H1 (cell line): ENCODE data around the gene IGSF5. TPM values are rescaled to one million over a fixed set of nuclear protein-coding genes. Genes with fewer than 3 reads are reported as not detected.

ENCODE experiments used
- CTCF ChIA-PET: fragments of 300-600 bp; sonication (Branson Sonifier 250); formaldehyde crosslinking; loops from one replicate; lab custom pipeline; 2021; ENCODE audit not compliant: partially characterized antibody; lab: Charles Lee
- POLR2A ChIA-PET: fragments of 300-600 bp; sonication (Branson Sonifier 250); formaldehyde crosslinking; loops from one replicate; lab custom pipeline; 2021; ENCODE audit warnings: inconsistent platforms; ENCODE audit not compliant: partially characterized antibody; lab: Charles Lee
- DNase-seq, 2 experiments: peaks; one replicate each; pipeline versions ENCODE4 v3.0.0 to v3.0.0-alpha.2; 2010 to 2022; ENCODE audit warnings: low spot score in 2 of 2, low read depth in 1 of 2, mixed read lengths in 1 of 2
- FAIRE-seq: peaks from 2 replicates; lab custom pipeline; 2011; peaks lifted over from hg19 to GRCh38; lab: Jason Lieb, UNC
- H2AFZ ChIP-seq: 2 replicates; pipeline ENCODE4 v1.8.1; 2012; ENCODE audit warnings: low read length, inconsistent platforms
- H2AK5ac ChIP-seq: 2 replicates; pipeline ENCODE4 v1.6.1; 2013; ENCODE audit warnings: low read depth, low read length
- H2BK120ac ChIP-seq: replicated peaks from 2 replicates; pipeline ENCODE3; 2013; ENCODE audit warnings: low read depth, low read length, inconsistent platforms
- H2BK12ac ChIP-seq: 2 replicates; pipeline ENCODE4 v1.6.1; 2013; ENCODE audit warnings: low read depth, low read length
- H2BK15ac ChIP-seq: 2 replicates; pipeline ENCODE4 v1.6.1; 2013; ENCODE audit warnings: low read length
- H2BK20ac ChIP-seq: 2 replicates; pipeline ENCODE4 v1.6.1; 2013; ENCODE audit warnings: low read length
- H2BK5ac ChIP-seq: 2 replicates; pipeline ENCODE4 v1.6.1; 2013; ENCODE audit warnings: low read depth, low read length
- H3K14ac ChIP-seq: 2 replicates; pipeline ENCODE4 v1.6.1; 2013; ENCODE audit warnings: inconsistent platforms; ENCODE audit not compliant: insufficient read length
- H3K18ac ChIP-seq: 2 replicates; pipeline ENCODE4 v1.6.1; 2013; ENCODE audit warnings: low read length; ENCODE audit errors: extremely low read depth
- H3K23ac ChIP-seq: 2 replicates; pipeline ENCODE4 v1.6.1; 2013; ENCODE audit warnings: inconsistent platforms; ENCODE audit not compliant: insufficient read length
- H3K23me2 ChIP-seq: 2 replicates; pipeline ENCODE4 v1.6.1; 2013; ENCODE audit warnings: low read depth, low read length
- H3K27ac ChIP-seq: 2 replicates; pipeline ENCODE4 v1.6.1; 2011; ENCODE audit warnings: low read depth, low read length, inconsistent platforms
- H3K27me3 ChIP-seq, 4 experiments: replicated peaks in 1 of 4; 1 replicate in 1 of 4; 2 replicates in 3 of 4; pipeline versions ENCODE4 v1.6.1 to v1.8.1; 2011 to 2013; ENCODE audit warnings: low read length in 3 of 4, mild to moderate bottlenecking in 3 of 4, inconsistent platforms in 2 of 4, mixed read lengths in 2 of 4, moderate library complexity in 1 of 4; ENCODE audit not compliant: control insufficient read depth in 3 of 4, insufficient read depth in 3 of 4; ENCODE audit errors: extremely low read depth in 1 of 4
- H3K36me3 ChIP-seq, 4 experiments: 2 replicates each; pipeline versions ENCODE4 v1.6.1 to v1.8.1; 2011 to 2013; ENCODE audit warnings: mild to moderate bottlenecking in 4 of 4, low read length in 3 of 4, moderate library complexity in 2 of 4, control low read depth in 1 of 4, inconsistent platforms in 1 of 4; ENCODE audit not compliant: insufficient read depth in 4 of 4, control insufficient read depth in 2 of 4
- H3K4ac ChIP-seq: replicated peaks from 2 replicates; pipeline ENCODE3; 2013; ENCODE audit warnings: low read length, low read depth, mixed read lengths, inconsistent platforms; ENCODE audit not compliant: insufficient read length
- H3K4me1 ChIP-seq, 4 experiments: replicated peaks in 1 of 4; 1 replicate in 1 of 4; 2 replicates in 3 of 4; pipeline versions ENCODE4 v1.6.1 to v1.8.1; 2011 to 2013; ENCODE audit warnings: low read length in 3 of 4, inconsistent platforms in 2 of 4, mixed read lengths in 1 of 4; ENCODE audit not compliant: insufficient read depth in 4 of 4, control insufficient read depth in 3 of 4
- H3K4me2 ChIP-seq, 2 experiments: 2 replicates each; pipeline versions ENCODE4 v1.6.1 to v1.8.1; 2011 to 2013; ENCODE audit warnings: low read depth in 2 of 2, low read length in 2 of 2, control low read depth in 1 of 2, inconsistent platforms in 1 of 2, mild to moderate bottlenecking in 1 of 2; ENCODE audit not compliant: insufficient read depth in 1 of 2
- H3K4me3 ChIP-seq, 4 experiments: fragments of 200-600, 300-600 bp in 1 of 4; sonication (generic), shearing (Covaris generic), sonication (Bioruptor Twin) in 1 of 4; 2 replicates each; pipeline versions ENCODE4 v1.5.1 to v1.8.1; 2011 to 2016; ENCODE audit warnings: low read length in 4 of 4, low read depth in 3 of 4, control low read depth in 2 of 4, inconsistent platforms in 2 of 4, mild to moderate bottlenecking in 2 of 4, mixed read lengths in 1 of 4, moderate library complexity in 1 of 4; ENCODE audit not compliant: insufficient read depth in 2 of 4; ENCODE audit errors: extremely low read depth in 1 of 4
- H3K56ac ChIP-seq: replicated peaks from 2 replicates; pipeline ENCODE3; 2013; ENCODE audit warnings: low read depth, mild to moderate bottlenecking, mixed read lengths, low read length, inconsistent platforms; ENCODE audit not compliant: insufficient read length
- H3K79me1 ChIP-seq: 2 replicates; pipeline ENCODE4 v1.6.1; 2013; ENCODE audit warnings: low read depth, low read length, control low read depth
- H3K79me2 ChIP-seq, 2 experiments: 2 replicates each; pipeline versions ENCODE4 v1.6.1 to v1.8.1; 2012 to 2013; ENCODE audit warnings: low read length in 2 of 2, mild to moderate bottlenecking in 2 of 2, inconsistent platforms in 1 of 2; ENCODE audit not compliant: insufficient read depth in 2 of 2, control insufficient read depth in 1 of 2
- H3K9ac ChIP-seq, 4 experiments: replicated peaks in 1 of 4; 1 replicate in 1 of 4; 2 replicates in 3 of 4; pipeline versions ENCODE4 v1.6.1 to v1.8.1; 2011 to 2013; ENCODE audit warnings: low read depth in 3 of 4, low read length in 3 of 4, control low read depth in 2 of 4, mild to moderate bottlenecking in 2 of 4, moderate library complexity in 2 of 4, inconsistent platforms in 1 of 4; ENCODE audit errors: extremely low read depth in 1 of 4
- H3K9me3 ChIP-seq, 2 experiments: 2 replicates each; pipeline versions ENCODE4 v1.6.1 to v1.8.1; 2012 to 2013; ENCODE audit warnings: mild to moderate bottlenecking in 2 of 2, moderate library complexity in 2 of 2, control low read depth in 1 of 2, inconsistent platforms in 1 of 2, low read depth in 1 of 2, low read length in 1 of 2, mixed read lengths in 1 of 2; ENCODE audit not compliant: insufficient read depth in 2 of 2
- H4K20me1 ChIP-seq, 2 experiments: replicated peaks in 1 of 2; 2 replicates each; pipeline versions ENCODE3 to v1.8.1; 2011 to 2013; ENCODE audit warnings: inconsistent platforms in 2 of 2, low read length in 2 of 2, mild to moderate bottlenecking in 1 of 2; ENCODE audit not compliant: insufficient read depth in 2 of 2, control insufficient read depth in 1 of 2
- H4K5ac ChIP-seq: 2 replicates; pipeline ENCODE4 v1.6.1; 2013; ENCODE audit warnings: low read length, low read depth, mixed read lengths, inconsistent platforms; ENCODE audit not compliant: insufficient read length
- H4K8ac ChIP-seq: 2 replicates; pipeline ENCODE4 v1.8.0; 2013; ENCODE audit warnings: mild to moderate bottlenecking, moderate library complexity, low read length, inconsistent platforms; ENCODE audit not compliant: insufficient read depth; ENCODE audit errors: extremely low read depth
- H4K91ac ChIP-seq: replicated peaks from 2 replicates; pipeline ENCODE3; 2013; ENCODE audit warnings: low read length, mixed read lengths, inconsistent platforms; ENCODE audit not compliant: insufficient read length
- ATF2 ChIP-seq: IDR thresholded peaks from 2 replicates; pipeline ENCODE4 v1.6.1; 2012; ENCODE audit warnings: low read length, inconsistent platforms
- CBX8 ChIP-seq: fragments of 300-800, 300-1000 bp; sonication (generic); IDR thresholded peaks from 2 replicates; pipeline ENCODE4 v1.7.1; 2016; ENCODE audit warnings: low read depth, low read length, borderline replicate concordance
- CEBPB ChIP-seq: IDR thresholded peaks from 2 replicates; pipeline ENCODE4 v1.6.1; 2012; ENCODE audit warnings: low read depth, low read length
- CHD2 ChIP-seq: IDR thresholded peaks from 2 replicates; pipeline ENCODE4 v1.6.1; 2012; ENCODE audit warnings: low read length, improper control_type of control experiment
- EP300 ChIP-seq, 2 experiments: IDR thresholded peaks; 1 replicate in 1 of 2; 2 replicates in 1 of 2; pipeline ENCODE4 v1.6.1; 2011 to 2012; ENCODE audit warnings: low read depth in 2 of 2, low read length in 2 of 2, mild to moderate bottlenecking in 2 of 2, borderline replicate concordance in 1 of 2, inconsistent platforms in 1 of 2, moderate library complexity in 1 of 2
- GABPA ChIP-seq: IDR thresholded peaks from 2 replicates; pipeline ENCODE4 v1.6.1; 2011; ENCODE audit warnings: mild to moderate bottlenecking, low read length, moderate library complexity, borderline replicate concordance; ENCODE audit not compliant: insufficient read depth
- JUN ChIP-seq: IDR thresholded peaks from 2 replicates; pipeline ENCODE4 v1.6.1; 2011; ENCODE audit warnings: low read depth, mild to moderate bottlenecking, improper control_type of control experiment, low read length
- JUND ChIP-seq: IDR thresholded peaks from 2 replicates; pipeline ENCODE4 v1.6.1; 2011; ENCODE audit warnings: mild to moderate bottlenecking, improper control_type of control experiment, low read length
- PHF8 ChIP-seq: fragments of 200-600 bp; sonication (generic); conservative IDR thresholded peaks from 2 replicates; pipeline ENCODE4 v1.7.1; 2012; ENCODE audit warnings: low read depth, mild to moderate bottlenecking, inconsistent platforms, low read length, moderate library complexity
- POU5F1 ChIP-seq: IDR thresholded peaks from 2 replicates; pipeline ENCODE4 v1.6.1; 2011; ENCODE audit warnings: low read depth, mild to moderate bottlenecking, low read length, moderate library complexity
- SUZ12 ChIP-seq: fragments of 200-600 bp; sonication (generic); IDR thresholded peaks from 2 replicates; pipeline ENCODE4 v1.6.1; 2012; ENCODE audit warnings: mild to moderate bottlenecking, inconsistent platforms, low read length, moderate library complexity, mixed read lengths
- TAF7 ChIP-seq: optimal IDR thresholded peaks from 2 replicates; pipeline ENCODE3; 2011; ENCODE audit warnings: low read depth, mild to moderate bottlenecking, inconsistent platforms, low read length, moderate library complexity, borderline replicate concordance
- WGBS, 2 experiments: shearing (Covaris generic) in 1 of 2; methylation state at CpG; one replicate each; pipeline versions ENCODE4 v1.1.6 to v1.1.7; 2013 to 2015; ENCODE audit warnings: low lambda C conversion rate in 2 of 2, mixed read lengths in 2 of 2, inconsistent platforms in 1 of 2, low coverage in 1 of 2, missing lambda C conversion rate in 1 of 2; ENCODE audit not compliant: insufficient replicate concordance in 2 of 2, insufficient coverage in 1 of 2, insufficient read length in 1 of 2; ENCODE audit errors: extremely low coverage in 1 of 2, missing lambda C conversion rate in 1 of 2; 5-methylcytosine and 5-hydroxymethylcytosine counted together
- polyA plus RNA-seq, 7 experiments: library from polyadenylated mRNA; depleted of rRNA in 3 of 7; stranded (reverse) in 5 of 7; unstranded in 2 of 7; fragments of >200 nt in 5 of 7; fragments of 200-250 nt in 2 of 7; gene quantifications; 1 replicate in 5 of 7; 2 replicates in 1 of 7; 4 replicates in 1 of 7; pipeline versions ENCODE4 v1.2.1 to v1.2.3, GENCODE V29; 2011 to 2013; ENCODE audit warnings: missing spikeins in 2 of 7, mixed read lengths in 2 of 7
- total RNA-seq: library from RNA; stranded (reverse); fragmentation: NEBNext Ultra II Directional; extraction: Animal tissue kit (Norgen Biotek cat#: 25700); gene quantifications from 2 replicates; pipeline ENCODE4 v1.2.1, GENCODE V29; 2021

Gene IGSF5
- total and polyA plus RNA-seq, 2 of the 8 experiments (the other 6 are each of a cell fraction or from before 2014, with no cell fraction given) = 4.4 to 5.4 TPM

- DNase-seq = no peak
- H4K91ac ChIP-seq = no peak overlapping the region
- H3K23ac ChIP-seq = no peak overlapping the region
- no peak overlapping the region for H3K4ac ChIP-seq
- no peaks in the 10 kb centered on the region for H4K20me1 ChIP-seq
- H3K27ac ChIP-seq = no peak overlapping the region
- no peak overlapping the region for H2BK120ac ChIP-seq
- no peak overlapping the region for H4K8ac ChIP-seq
- peak overlapping the region; percentile 72 for H2BK15ac ChIP-seq
- peaks cover 0 to 4% (median 1%) of the 10 kb centered on the region in 4 experiments; a peak in 3 of 7 replicates for H3K4me1 ChIP-seq
- no peak overlapping the region for H3K9ac ChIP-seq
- no peak overlapping the region for H3K56ac ChIP-seq
- no peak overlapping the region for H4K5ac ChIP-seq
- H2BK12ac ChIP-seq = peak overlapping the region; percentile 50; the same call in 1 of the 2 replicates
- peak overlapping the region; percentile 98; the same call in 1 of the 2 replicates for H2AK5ac ChIP-seq
- H3K4me2 ChIP-seq = no peak overlapping the region
- H3K23me2 ChIP-seq = 0 out of 2 replicates have a peak, but pooled peaks cover 2% of the 10 kb centered on the region
- H3K36me3 ChIP-seq = no peaks in the 10 kb centered on the region
- TF ChIP-seq CEBPB = no peak
- TF ChIP-seq TAF7 = no peak
- no peak for TF ChIP-seq CHD2
- TF ChIP-seq POU5F1 = no peak
- no peak for TF ChIP-seq JUND
- no peak for TF ChIP-seq JUN
- no peak for TF ChIP-seq CBX8
- no peak for TF ChIP-seq ATF2
- TF ChIP-seq GABPA = no peak
- TF ChIP-seq EP300 (IDR thresholded peaks at IDR 0.05; ENCODE audit: borderline replicate concordance in 1 of 2, low read depth in 2 of 2, low read length in 2 of 2) = no peak
- no peak for TF ChIP-seq SUZ12
- no peak for TF ChIP-seq PHF8
- H3K79me2 ChIP-seq = no peaks in the 10 kb centered on the region
- H3K9me3 ChIP-seq = peaks cover 12 to 13% of the 10 kb centered on the region in 2 experiments
- H2BK5ac ChIP-seq = peak overlapping the region; percentile 66; the same call in 1 of the 2 replicates
- 95% methylated on average over 2 of the region's 2 CpGs; no CpG with 5 or more reads in 1 of the 2 experiments for WGBS, 2 experiments
- CTCF ChIA-PET = interaction anchor here (0.6 to 3.7 kb wide), 3 partner anchors 12 to 923 kb away, joined by 3 to 24 read pairs (median 3); no protein-coding TSS in a partner anchor
- FAIRE-seq = no peak
- no peaks in the 10 kb centered on the region for H3K79me1 ChIP-seq
- 0 out of 2 replicates have a peak overlapping the region, but pooled peaks have one; percentile 72 for H2BK20ac ChIP-seq
- H3K18ac ChIP-seq = no peak overlapping the region
- no peak overlapping the region for H3K14ac ChIP-seq
- H3K27me3 ChIP-seq = no peaks in the 10 kb centered on the region
- H3K4me3 ChIP-seq = no peak overlapping the region
- POLR2A ChIA-PET = no interaction called here
- no peak overlapping the region for H2AFZ ChIP-seq
These were observed 44.7 kb upstream of the IGSF5 start for GRCh38 chr21:39700318-39700717.
